Inflammatory macrophage (primary cell): ENCODE data around the gene KRT77.

Experiments
- DNase-seq, 2 donors: peaks; one replicate each; pipeline ENCODE4 v3.0.0-alpha.2; 2020 to 2022

Gene KRT77

DNA sequence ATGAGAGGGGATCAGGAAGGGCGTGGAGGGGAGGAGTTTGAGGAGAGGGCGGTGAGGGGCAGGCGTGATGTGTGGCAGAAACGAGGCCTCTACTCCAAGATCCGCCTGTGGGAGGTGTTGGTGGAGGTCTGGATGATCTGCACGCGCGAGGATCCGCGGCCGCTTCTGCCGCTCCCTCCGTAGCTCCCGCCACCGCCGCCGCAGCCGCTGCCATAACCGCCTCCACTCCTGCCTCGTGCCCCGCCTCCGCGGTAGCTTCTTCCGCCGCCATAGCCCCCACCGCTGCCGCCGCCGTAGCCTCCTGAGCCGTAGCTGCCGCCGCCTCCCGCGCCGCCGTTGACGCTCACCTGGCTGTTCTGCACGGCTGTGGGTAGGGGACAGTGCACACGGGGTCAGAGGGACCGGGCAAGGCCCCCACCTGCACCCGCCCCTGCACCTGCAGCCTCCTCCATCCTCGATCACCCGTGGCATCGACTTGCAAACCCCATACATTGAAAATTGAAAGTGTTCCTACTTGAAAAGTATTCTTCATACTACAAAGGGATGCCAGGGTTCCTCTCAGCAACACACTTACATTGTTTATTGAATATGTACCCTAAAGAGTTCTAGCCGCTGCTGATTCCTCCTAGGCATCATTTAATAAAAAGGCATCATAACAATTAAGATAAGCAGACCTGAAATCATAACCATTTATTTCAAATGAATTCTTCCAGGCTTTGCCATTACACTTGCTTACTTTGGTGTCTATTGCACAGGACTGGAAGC is 12.1 kb downstream of the KRT77 start:
- DNase-seq = no peak

DNA sequence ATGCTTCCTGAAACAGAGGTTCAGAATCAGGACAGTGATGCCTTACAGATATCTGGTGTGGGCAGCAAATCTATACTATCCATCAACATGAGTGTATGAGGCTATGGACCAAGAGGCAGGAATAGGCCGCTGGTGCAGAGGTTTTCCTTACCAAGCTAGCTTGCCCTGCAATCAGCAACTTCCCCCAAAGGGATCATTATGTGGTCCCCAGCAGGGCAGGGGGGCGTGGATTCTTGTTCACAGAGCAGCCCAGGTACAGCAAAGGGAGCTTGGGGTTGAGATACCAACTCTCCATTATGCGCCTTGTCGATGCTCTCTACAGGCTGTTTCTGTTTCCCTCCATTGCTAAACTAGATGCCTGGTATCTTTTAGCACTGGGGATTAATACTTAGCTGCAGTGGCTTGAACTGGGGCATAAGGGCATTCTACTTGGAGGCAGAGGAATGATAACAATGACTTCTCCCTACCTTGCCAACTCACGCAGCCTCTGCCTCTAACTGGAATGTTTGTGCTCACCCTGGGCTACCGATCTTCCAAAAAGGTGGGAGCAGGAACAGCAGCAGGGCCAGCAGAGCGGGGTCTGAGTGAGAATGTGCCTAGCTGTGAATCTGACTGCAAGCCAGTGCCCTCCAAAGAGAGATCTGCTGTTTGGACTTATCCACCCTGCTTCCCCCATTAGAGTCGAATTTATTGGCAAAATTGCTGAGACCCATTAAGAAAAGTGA is 12.8 kb downstream of the KRT77 start:
- no peak for DNase-seq

- no peak for DNase-seq
These were observed 13.4 kb downstream of the KRT77 start for GRCh38 chr12:52689936-52690335.

DNA sequence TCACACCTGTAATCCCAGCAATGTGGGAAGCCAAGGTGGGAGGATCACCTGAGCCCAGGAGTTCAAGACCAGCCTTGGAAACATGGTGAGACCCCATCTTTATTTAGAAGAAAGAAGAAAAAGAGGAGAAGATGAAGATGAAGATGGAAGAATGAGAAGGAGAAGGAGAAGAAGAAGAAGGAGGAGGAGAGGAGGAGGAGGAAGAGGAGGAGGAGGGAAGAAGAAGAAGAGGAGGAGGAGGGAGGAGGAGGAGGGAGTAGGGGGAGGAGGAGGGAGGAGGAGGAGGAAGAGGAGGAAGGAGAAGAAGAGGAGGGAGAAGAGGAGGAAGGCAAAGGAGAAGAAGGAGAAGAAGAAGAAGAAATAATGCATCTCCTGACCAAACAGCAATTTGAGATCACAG is 14.1 kb downstream of the KRT77 start:
- DNase-seq = no peak

GRCh38 chr12:52688481-52688880 is 14.8 kb downstream of the KRT77 start:
- DNase-seq = no peak

DNA sequence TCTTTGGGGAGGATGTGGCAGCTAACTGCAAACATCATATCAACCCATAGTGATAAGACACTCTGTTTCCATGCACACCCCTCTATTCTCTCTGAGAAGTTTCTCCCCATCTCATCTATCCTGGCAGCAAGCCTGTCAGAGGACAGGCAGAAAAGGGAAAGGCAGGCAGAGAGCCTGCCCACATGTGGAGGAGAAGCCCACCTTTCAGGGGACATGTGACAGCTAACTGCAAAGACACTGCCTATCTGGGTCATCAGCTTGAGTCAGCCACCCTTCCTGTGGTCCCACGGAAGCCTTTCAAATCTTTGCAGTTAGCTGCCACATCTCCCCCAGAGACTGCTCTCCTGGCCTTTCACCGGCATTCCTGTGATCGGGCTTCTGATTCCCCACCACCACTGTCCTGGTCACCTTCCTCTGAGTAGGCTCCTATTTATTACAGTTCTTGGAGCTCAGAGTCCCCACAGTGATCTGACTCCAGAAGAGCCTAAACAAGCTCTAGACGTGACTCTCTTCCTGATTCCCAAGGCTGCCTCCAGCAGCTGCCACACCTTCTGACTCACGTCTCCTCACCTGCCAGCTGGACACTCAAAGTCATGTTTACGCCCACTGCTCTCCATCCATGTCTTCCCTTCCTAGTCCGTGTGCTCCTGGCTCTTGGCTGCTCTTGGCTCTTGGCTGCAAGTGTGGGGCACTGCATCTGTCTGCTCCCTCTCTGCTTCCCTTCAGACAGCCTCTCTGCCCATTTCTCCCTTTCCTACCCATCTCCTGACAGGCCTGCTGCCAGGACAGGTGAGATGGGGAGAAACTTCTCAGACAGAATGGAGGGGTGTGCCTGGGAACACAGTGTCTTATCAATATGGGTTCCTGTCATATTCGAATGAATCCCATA is 15.6 kb downstream of the KRT77 start:
- DNase-seq = no peak

DNA sequence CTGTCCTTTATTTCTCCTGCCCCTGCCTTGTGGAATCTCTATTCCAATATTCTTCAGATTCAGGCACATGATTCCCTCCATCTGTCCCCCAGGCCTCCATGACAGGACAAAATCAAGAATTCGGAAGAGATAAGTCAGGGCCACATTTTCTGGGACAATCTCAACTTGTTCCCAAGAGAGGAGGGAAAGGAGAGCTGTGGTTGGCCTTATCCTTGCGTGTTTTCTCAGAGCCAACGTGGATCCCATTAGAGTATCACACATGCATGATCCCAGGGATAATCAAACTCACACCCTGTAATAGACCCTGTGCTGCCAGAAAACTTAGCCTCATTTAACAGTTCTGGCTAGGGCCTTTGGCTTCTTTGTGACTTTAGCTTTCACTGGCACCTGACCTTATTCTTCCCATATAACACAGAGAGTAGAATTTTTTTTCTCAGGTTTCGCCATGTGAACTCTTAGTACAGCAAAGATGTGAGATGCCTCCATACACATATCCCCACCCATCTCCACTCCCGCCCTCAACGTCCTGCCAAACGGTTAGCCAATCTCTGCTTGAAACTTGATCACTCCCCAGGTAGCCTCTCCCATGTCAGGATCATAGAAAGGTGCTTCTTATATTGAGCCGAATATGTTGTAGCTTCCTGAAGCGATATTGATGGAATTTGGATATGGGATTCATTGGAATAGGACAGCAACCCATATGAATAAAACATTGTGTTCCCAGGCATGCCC is 16.4 kb downstream of the KRT77 start:
- no peak for DNase-seq

DNA sequence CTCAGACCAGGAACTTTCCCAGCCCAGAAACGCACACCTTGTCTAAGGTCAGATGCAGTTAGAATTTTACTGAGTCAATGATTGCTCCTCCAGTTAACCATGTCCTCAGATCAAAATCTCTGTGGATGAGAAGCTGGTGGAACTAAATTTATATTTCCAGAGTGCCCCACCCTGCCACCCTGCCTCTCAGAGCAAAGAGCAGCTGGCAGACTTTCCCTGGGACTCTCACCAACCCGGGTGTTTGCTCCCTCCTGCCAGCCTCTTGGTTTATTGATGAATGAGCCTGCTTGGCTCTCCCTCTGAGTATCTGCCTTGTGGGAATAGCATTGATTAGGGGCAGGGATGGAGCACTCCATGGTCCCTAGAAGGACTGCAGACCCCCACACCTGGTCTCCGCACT is 17.3 kb downstream of the KRT77 start:
- DNase-seq = no peak

DNA sequence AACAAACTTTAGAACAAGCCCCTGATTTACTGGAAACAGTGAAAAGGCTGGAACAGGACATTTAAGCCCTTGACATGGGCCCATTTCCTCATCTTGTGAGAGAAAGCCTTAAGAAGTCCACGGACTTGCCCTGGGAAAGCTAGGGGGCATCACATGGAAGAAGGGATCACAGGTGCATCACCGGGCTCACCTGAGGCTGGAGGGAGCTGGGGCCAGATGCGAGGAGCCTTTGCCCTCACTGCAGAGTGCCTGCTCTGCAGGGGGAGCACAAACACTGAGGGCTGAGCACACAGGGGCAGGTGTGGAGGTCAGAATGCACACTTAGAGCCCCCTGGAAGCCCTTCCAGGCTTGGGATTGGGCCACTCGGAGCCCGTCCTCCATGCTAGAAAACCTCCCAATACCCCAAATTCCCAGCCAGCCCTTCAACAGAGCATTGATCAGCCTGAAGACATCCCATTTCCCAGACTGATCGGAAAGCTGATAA is 17.9 kb downstream of the KRT77 start:
- no peak for DNase-seq

GRCh38 chr12:52684431-52684830 is 18.9 kb downstream of the KRT77 start:
- no peak for DNase-seq

- no peak for DNase-seq
These were observed 19.6 kb downstream of the KRT77 start for GRCh38 chr12:52683575-52684300.

GRCh38 chr12:52682938-52683574 is 20.3 kb downstream of the KRT77 start:
- DNase-seq = no peak

DNA sequence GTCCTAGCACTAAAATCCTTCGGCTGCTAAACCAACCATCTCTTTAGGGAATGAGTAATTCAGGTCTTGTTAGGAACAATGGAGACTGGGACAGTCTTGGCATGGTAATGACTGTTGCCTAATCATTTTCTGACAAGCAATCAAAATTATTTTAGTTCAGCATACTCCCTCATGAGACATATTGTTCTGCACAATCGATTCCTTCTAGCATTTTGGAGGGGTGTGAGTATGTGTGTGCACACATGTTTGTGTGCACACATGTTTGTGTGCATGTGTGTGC is 21.0 kb downstream of the KRT77 start:
- DNase-seq = no peak

DNA sequence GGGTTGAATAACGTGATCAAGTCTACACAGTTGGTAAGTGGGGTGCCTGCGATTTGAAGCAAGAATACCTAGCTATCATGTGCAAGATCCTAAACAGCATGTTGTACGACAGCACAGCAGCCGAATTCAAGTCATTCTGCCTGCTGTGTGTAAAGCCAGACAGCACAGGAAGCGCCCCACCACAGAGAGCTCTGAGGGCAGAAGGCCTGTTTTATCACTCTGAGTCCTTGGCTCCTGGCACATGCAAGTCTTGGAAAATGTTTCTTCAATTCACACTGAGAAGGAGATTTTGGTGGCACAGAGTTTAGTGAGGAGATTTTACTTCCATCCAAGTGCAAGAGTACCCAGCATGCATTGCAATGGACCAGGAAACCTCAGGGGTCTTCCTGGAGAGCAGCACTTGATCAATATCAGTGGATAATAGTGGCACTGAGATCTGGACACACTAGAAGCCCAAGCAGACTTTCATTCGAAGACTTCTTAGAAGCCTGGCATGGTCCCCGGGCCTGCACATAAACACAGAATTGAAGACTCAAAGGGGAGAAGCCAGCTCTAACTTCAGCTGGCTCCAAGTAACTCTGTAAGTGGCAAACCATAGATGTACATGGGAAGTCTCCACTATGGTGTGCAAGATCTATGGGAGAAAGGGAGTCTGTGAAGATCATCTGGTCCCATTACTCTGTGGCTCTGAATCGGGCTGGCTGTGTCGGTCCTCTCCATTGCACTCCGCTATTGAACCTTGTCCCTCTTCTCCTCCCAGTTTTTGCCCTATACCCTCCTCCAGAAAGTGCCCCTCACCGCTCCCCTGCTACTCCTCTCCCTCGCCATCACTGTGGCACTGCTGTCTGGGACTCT is 21.6 kb downstream of the KRT77 start:
- no peak for DNase-seq

- no peak for DNase-seq
These were observed 23.0 kb downstream of the KRT77 start, which contains the start of gene KRT1 for GRCh38 chr12:52680363-52680762. Gene KRT1 (minus strand): TSS chr12:52680407. CDS start chr12:52680348, 59 bp downstream.

- no peak for DNase-seq
These were observed 23.4 kb downstream of the KRT77 start for GRCh38 chr12:52679875-52680274.

GRCh38 chr12:52677671-52678070 is 25.7 kb downstream of the KRT77 start:
- DNase-seq = no peak

- DNase-seq = no peak
These were observed 26.2 kb downstream of the KRT77 start for GRCh38 chr12:52677126-52677525.

DNA sequence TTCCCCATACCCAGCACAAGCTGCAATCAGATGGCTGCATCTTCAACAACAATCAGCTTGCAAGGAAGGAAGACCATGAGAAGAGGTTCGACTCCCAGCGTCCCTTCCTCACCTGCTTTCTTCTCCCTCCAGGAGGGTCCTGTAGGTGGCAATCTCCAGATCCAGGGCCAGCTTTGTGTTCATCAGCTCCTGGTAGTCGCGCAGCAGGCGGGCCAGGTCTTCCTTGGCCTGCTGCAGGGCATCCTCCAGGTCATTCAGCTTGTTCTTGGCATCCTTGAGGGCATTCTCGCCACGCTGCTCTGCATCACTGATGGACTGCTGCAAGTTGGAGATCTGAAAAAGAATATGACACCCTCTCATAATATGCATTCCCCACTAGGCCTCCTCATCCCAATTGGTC is 27.2 kb downstream of the KRT77 start:
- DNase-seq = no peak

GRCh38 chr12:52675301-52675701 is 28.0 kb downstream of the KRT77 start:
- DNase-seq = no peak
